H1 (cell line): Measurements from ENCODE around the gene LRRK1. TPM values are rescaled to one million over a fixed set of nuclear protein-coding genes. Genes with fewer than 3 reads are reported as not detected.

Source experiments
- ATF2 ChIP-seq: IDR thresholded peaks from 2 replicates; pipeline ENCODE4 v1.6.1; 2012; ENCODE audit warnings: low read length, inconsistent platforms
- BCL11A ChIP-seq, 2 experiments: IDR thresholded peaks; one replicate each; pipeline ENCODE4 v1.6.1; 2011; ENCODE audit warnings: low read depth in 2 of 2, low read length in 2 of 2, mild to moderate bottlenecking in 2 of 2
- CEBPB ChIP-seq: IDR thresholded peaks from 2 replicates; pipeline ENCODE4 v1.6.1; 2012; ENCODE audit warnings: low read depth, low read length
- CHD1 ChIP-seq: IDR thresholded peaks from 2 replicates; pipeline ENCODE4 v1.6.1; 2012; ENCODE audit warnings: low read depth, low read length, improper control_type of control experiment
- E2F6 ChIP-seq: IDR thresholded peaks from 2 replicates; pipeline ENCODE4 v1.6.1; 2012; ENCODE audit warnings: inconsistent platforms
- EGR1 ChIP-seq: IDR thresholded peaks from 2 replicates; pipeline ENCODE4 v1.6.1; 2011; ENCODE audit warnings: low read depth, low read length, borderline replicate concordance
- EP300 ChIP-seq, 2 experiments: IDR thresholded peaks; 1 replicate in 1 of 2; 2 replicates in 1 of 2; pipeline ENCODE4 v1.6.1; 2011 to 2012; ENCODE audit warnings: low read depth in 2 of 2, low read length in 2 of 2, mild to moderate bottlenecking in 2 of 2, borderline replicate concordance in 1 of 2, inconsistent platforms in 1 of 2, moderate library complexity in 1 of 2
- FOSL1 ChIP-seq: IDR thresholded peaks from 2 replicates; pipeline ENCODE4 v1.6.1; 2011; ENCODE audit warnings: mild to moderate bottlenecking, low read depth, low read length, moderate library complexity; ENCODE audit not compliant: insufficient read depth
- HDAC6 ChIP-seq: IDR thresholded peaks from one replicate; pipeline ENCODE4 v1.7.1; 2012; ENCODE audit warnings: low read depth, mild to moderate bottlenecking, inconsistent platforms, low read length, moderate library complexity
- JUN ChIP-seq: IDR thresholded peaks from 2 replicates; pipeline ENCODE4 v1.6.1; 2011; ENCODE audit warnings: low read depth, mild to moderate bottlenecking, improper control_type of control experiment, low read length
- KDM4A ChIP-seq: IDR thresholded peaks from one replicate; pipeline ENCODE4 v1.7.1; 2012; ENCODE audit warnings: low read depth, mild to moderate bottlenecking, moderate library complexity, low read length, inconsistent platforms; ENCODE audit not compliant: severe bottlenecking
- NANOG ChIP-seq: IDR thresholded peaks from 2 replicates; pipeline ENCODE4 v1.6.1; 2011; ENCODE audit warnings: low read length, low read depth, mild to moderate bottlenecking, inconsistent platforms; ENCODE audit not compliant: insufficient read depth, poor library complexity, severe bottlenecking
- PHF8 ChIP-seq: fragments of 200-600 bp; sonication (generic); conservative IDR thresholded peaks from 2 replicates; pipeline ENCODE4 v1.7.1; 2012; ENCODE audit warnings: low read depth, mild to moderate bottlenecking, inconsistent platforms, low read length, moderate library complexity
- POU5F1 ChIP-seq: IDR thresholded peaks from 2 replicates; pipeline ENCODE4 v1.6.1; 2011; ENCODE audit warnings: low read depth, mild to moderate bottlenecking, low read length, moderate library complexity
- RNF2 ChIP-seq: fragments of 200-900, 300-1000 bp; sonication (generic); IDR thresholded peaks from 2 replicates; pipeline ENCODE4 v1.7.1; 2016; ENCODE audit warnings: borderline replicate concordance, low read depth, mild to moderate bottlenecking, antibody characterized with exemption, low read length; ENCODE audit not compliant: poor library complexity, severe bottlenecking; ENCODE audit errors: missing control alignments
- SIX5 ChIP-seq: IDR thresholded peaks from 2 replicates; pipeline ENCODE4 v1.6.1; 2011; ENCODE audit warnings: mild to moderate bottlenecking, low read depth, low read length
- SP1 ChIP-seq: IDR thresholded peaks from 2 replicates; pipeline ENCODE4 v1.6.1; 2011; ENCODE audit warnings: low read depth, low read length
- SP2 ChIP-seq: IDR thresholded peaks from 2 replicates; pipeline ENCODE4 v1.6.1; 2012; ENCODE audit warnings: mild to moderate bottlenecking, low read length, inconsistent platforms
- TAF1 ChIP-seq: IDR thresholded peaks from 2 replicates; pipeline ENCODE4 v1.6.1; 2011; ENCODE audit warnings: mild to moderate bottlenecking, low read depth, low read length
- TAF7 ChIP-seq: optimal IDR thresholded peaks from 2 replicates; pipeline ENCODE3; 2011; ENCODE audit warnings: low read depth, mild to moderate bottlenecking, inconsistent platforms, low read length, moderate library complexity, borderline replicate concordance
- TBP ChIP-seq: IDR thresholded peaks from 2 replicates; pipeline ENCODE4 v1.6.1; 2011; ENCODE audit warnings: low read depth, low read length, improper control_type of control experiment
- TEAD4 ChIP-seq: IDR thresholded peaks from 2 replicates; pipeline ENCODE4 v1.6.1; 2012; ENCODE audit warnings: low read depth, low read length, inconsistent platforms, mixed read lengths
- polyA plus RNA-seq, 7 experiments: library from polyadenylated mRNA; depleted of rRNA in 3 of 7; stranded (reverse) in 5 of 7; unstranded in 2 of 7; fragments of >200 nt in 5 of 7; fragments of 200-250 nt in 2 of 7; gene quantifications; 1 replicate in 5 of 7; 2 replicates in 1 of 7; 4 replicates in 1 of 7; pipeline versions ENCODE4 v1.2.1 to v1.2.3, GENCODE V29; 2011 to 2013; ENCODE audit warnings: missing spikeins in 2 of 7, mixed read lengths in 2 of 7
- total RNA-seq: library from RNA; stranded (reverse); fragmentation: NEBNext Ultra II Directional; extraction: Animal tissue kit (Norgen Biotek cat#: 25700); gene quantifications from 2 replicates; pipeline ENCODE4 v1.2.1, GENCODE V29; 2021

The LRRK1 gene
- total and polyA plus RNA-seq, 2 of the 8 experiments (the other 6 are each of a cell fraction or from before 2014, with no cell fraction given) = 1.2 to 3.6 TPM

GRCh38 chr15:101068961-101069653, 149.9 kb downstream of the LRRK1 start (continued):
- TF ChIP-seq BCL11A (IDR thresholded peaks at IDR 0.05; ENCODE audit: low read depth in 2 of 2, low read length in 2 of 2) (no peak), PHF8 (0 out of 2 replicates have a peak, but pooled peaks have one; percentile 27), KDM4A (no peak), EP300 (IDR thresholded peaks at IDR 0.05; ENCODE audit: borderline replicate concordance in 1 of 2, low read depth in 2 of 2, low read length in 2 of 2) (peak in 1 of 2 experiments; percentile 89; a peak in 1 of 3 replicates), CEBPB (0 out of 2 replicates have a peak, but pooled peaks have one; percentile 24), HDAC6 (no peak), RNF2 (no peak), FOSL1 (no peak), TEAD4 (0 out of 2 replicates have a peak, but pooled peaks have one; percentile 53), EGR1 (no peak), NANOG (peak; percentile 88), TBP (peak; percentile 42), CHD1 (no peak), TAF7 (no peak), JUN (peak; percentile 58; the same call in 1 of the 2 replicates), SIX5 (no peak), E2F6 (no peak), SP2 (no peak), POU5F1 (no peak), SP1 (peak; percentile 42; the same call in 1 of the 2 replicates), TAF1 (peak; percentile 67), ATF2 (no peak; the same call in none of the 2 replicates)
